Stimulated activated CD4-positive, alpha-beta T cell treated with anti-CD3 and anti-CD28 coated beads, TNF-alpha, amount 100 ng/mL, for 24 hours (primary cell): ENCODE results near the gene PADI1.

ENCODE experiments used
- DNase-seq, 3 experiments: peaks; one replicate each; pipeline ENCODE4 v3.0.0-alpha.2; 2020; ENCODE audit warnings: low read depth in 3 of 3

PADI1 gene

DNA sequence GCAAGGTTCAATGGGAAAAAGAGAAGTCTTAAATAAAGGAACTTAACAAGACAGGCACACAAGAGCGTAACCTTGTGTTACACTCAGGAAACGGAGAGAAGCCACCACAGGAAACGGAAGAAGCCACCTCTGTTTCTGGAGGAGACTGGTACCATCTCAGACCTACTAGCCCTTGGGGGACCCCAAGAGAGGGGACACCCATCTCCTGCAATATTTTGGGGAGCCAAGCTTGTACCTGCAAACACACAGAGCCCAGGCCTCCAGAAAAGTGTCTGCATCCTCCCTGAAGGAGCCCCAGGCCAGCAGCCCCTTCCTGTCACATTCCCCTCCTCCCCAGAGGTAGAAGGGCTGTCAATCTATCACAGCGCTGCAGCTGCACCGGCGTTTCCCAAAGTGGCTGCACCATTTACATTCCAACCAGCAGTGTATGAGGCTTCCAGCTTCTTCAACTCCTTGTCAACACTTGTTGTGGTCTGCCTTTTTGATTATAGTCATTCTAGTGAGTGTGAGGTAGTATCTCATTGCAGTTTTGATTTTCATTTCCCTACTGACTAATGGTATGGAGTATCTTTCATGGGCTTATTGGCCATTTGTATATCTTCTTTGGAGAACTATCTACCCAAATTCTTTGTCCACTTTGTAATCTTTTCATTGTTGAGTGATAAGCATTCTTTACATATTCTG, 23.0 kb upstream of the PADI1 start:
- DNase-seq, result no peak

DNA sequence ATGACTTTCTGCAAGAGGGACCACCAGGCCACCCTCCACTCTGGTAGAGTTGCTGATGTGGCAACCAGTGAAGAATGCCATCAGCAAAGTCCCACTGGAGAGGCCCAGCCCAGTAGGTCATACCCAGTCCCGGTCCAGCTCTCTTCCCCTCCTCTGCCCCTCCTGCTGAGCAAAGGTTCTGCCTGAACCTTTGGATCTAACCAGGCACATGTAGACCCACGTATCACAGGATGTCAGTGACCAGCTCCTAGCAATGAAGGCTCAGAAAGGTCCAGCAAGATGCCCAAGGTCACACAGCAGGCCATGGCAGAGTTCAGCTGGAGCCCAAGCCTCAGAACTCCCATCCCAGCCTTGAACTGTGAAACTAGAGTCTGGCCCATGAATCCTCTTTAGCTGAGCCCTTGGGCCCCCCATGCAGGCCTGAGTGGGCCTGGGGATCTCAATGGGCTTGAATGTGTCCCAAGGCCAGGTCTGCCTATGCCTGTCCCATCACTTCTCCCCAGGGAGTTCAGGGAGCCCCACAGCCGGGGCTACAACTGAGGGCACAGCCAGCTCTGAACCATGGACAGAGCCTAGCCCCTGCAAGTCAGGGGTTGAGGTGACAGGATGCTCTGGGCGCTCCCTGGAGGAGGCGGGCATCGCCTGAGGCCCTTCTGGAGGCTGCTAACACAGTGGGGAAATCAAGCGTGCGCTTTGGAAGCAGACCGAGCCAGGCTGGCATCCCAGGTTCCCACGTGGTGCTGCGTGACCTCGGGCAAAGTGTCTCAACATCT, 21.4 kb upstream of the PADI1 start:
- DNase-seq, result no peak

DNA sequence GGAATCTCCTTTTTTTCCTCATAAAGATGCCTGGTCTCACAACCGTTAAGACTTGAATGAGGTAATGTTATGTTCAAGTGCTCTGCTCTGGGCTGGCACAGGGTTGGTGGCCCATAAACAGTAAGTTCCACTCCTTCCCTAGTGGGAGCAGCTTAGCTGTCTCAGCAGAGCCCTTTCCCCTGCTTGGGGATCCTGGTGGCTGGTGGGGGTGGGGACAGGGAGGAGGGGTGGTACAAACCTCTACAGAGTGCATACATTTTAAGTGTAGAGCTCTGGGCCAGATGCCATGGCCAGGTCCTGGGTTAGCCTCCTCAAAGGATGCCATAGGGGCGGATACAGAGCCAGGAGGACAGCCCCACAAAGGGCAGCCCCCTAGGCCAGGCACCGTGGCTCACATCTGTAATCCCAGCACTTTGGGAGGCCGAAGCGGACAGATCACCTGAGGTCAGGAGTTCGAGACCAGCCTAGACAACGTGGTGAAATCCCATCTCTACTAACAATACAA, 20.7 kb upstream of the PADI1 start:
- no peak for DNase-seq

DNA sequence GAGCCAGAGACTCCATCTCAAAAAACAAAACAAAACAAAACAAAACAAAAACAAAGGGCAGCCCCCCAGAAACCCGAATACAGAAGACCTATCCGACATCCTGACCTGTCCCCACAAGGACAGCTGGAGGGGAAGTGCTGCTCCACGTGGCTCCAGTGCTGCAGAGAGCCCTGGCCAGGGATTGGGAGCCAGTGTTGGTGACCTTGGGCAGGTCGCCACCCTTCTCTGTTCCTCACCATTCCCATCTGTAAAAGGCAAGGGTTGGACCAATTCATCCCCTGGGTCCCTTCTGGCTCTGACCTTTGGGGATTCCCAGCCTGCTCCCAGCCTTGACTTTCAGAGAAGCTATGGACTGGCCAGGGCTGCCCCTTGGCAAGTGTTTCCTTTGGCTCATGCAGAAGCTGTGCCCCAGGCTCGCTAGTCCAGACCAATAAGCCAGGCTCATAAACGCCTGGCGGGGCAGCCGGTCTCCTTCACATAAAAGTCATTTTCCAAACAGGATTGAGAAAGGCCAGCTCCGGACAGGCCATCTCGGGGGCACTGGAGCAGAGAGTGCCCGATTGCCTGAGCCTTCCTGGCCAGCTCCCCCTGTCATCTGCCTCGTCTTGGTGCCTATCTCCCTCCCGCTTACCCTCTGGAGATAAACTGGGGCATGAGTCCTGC, 20.0 kb upstream of the PADI1 start:
- no peak for DNase-seq

DNA sequence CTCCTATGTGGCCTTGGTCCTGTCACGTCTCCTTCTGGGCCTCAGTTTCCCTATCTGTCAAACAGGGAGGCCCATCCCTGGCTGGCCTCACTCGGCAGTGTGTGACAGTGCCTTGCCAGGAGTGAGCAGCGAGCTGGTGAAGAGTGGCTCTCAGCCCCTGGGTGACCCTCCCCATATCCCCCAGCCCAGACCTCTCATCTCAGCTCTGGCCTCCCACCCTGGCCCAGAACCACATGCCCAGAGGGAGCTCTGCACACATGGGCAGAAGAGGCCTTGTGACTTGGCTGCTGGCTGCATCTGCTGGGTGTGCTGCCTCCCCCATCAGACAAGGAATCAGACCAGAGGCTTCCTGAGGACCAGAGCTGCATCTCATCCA, 19.5 kb upstream of the PADI1 start:
- no peak for DNase-seq

DNA sequence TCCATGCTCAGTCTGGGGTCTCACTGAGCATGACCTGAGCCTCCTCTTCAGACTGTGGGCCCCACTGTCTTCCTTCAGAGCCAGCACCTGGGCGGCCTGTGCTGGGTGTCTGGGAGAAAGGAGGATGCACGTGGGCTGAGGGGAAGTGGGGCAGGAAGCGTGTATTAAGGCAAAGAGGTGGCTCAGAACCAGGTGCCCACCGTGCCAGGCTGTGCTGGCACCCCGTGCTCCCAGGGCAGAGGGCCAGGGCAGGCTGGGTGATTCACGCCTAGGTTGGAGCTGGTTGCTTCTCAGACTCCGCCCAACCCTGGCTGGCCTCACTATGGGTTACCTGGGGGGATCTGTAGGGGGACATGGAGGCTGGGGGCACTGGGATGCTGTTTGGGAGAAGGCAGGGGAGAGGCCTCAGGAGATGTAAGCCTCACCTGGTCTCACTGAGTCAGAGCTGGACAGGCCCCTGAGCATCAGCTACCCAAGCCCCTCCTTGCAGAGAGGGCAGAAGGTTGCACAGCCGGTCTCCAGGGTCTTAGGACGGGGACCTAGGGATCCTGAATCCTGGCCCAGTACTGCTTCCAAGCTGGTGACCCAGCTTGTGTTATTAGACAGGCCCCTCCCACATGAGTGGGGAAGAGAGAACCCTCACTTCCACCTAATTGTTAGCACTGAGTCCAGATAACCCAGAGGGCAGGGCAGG, 18.6 kb upstream of the PADI1 start:
- no peak for DNase-seq

DNA sequence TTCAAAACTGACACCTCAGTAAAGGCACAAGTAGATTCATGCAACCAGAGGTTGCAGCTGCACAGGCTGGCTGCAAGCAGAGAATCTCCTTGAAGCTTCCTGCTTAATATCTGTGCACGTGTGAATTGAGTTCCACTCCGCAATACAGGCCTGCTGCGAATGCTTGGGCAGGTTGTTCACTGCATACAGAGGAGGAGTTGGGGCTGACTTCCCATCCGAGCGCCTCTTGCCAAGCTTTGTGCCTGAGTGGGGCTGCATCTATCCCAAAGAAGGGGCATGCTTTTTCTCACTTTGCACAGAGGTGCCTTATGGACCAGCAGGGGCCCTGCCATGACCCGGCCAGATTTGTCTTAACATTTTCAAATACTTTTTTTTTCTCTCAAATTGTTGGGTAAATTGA, 17.9 kb upstream of the PADI1 start:
- no peak for DNase-seq

DNA sequence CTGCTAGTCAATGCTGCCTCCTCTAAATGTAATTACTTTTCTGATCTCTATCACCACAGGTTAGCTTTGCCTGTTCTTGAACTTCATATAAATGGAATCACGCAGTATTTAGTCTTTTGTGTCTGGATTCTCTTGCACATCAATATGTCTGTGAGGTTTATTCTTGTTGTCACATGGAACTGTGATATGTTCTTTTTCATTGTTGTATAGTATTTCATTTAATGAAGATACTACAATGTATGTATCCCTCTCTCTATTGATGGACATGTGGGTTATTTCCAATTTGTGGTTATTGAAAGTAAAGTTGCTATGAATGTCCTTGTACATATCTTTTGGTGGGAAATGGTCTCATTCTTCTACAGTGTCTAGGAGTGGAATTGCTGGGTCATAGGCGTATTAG, 16.7 kb upstream of the PADI1 start:
- DNase-seq, result no peak

DNA sequence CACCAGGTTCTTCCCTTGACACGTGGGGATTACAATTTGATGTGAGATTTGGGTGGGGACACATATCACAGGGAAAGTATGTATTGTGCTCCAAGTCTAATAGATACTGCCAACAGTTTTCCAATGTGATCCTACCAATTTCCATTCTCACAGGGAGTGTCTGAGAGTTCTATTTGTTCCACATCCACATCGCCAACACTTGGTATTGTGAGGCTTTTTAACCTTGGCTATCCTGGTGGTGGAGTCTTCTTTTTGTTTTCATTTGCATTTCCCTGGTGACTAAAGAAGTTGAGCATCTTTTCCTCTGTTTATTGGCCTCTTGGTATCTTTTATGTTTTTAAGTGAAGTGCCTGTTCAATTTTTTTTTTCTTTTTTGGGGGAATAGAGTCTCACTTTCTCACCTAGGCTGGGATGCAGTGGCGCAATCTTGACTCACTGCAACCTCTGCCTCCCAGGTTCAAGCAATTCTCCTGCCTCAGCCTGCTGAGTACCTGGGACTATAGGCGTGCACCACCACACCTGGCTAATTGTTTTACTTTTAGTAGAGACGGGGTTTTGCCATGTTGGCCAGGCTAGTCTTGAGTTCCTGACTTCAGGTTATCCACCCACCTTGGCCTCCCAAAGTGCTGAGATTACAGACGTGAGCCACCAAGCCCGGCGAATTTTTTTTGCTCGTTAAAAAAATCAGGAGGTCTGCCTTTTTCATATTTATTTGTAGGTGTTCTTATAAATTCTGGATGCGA, 15.9 kb upstream of the PADI1 start:
- no peak for DNase-seq

DNA sequence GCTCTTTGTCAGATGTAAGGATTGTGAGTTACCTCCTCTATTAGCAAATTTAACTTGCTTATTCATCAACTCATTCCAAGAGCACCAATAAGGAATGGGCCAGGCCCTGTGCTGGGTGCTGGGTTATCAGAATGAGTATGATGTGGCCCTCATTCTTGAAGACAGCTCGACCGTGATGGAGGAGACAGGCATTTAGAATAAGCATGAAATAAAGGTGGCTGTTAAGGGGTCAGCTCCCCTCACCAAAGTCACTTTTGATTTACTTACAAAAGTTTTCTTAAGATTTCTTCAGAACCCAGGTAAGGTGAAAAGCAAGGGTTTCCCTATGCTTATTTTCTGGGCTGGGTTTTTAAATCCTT, 15.3 kb upstream of the PADI1 start:
- DNase-seq, result no peak

DNA sequence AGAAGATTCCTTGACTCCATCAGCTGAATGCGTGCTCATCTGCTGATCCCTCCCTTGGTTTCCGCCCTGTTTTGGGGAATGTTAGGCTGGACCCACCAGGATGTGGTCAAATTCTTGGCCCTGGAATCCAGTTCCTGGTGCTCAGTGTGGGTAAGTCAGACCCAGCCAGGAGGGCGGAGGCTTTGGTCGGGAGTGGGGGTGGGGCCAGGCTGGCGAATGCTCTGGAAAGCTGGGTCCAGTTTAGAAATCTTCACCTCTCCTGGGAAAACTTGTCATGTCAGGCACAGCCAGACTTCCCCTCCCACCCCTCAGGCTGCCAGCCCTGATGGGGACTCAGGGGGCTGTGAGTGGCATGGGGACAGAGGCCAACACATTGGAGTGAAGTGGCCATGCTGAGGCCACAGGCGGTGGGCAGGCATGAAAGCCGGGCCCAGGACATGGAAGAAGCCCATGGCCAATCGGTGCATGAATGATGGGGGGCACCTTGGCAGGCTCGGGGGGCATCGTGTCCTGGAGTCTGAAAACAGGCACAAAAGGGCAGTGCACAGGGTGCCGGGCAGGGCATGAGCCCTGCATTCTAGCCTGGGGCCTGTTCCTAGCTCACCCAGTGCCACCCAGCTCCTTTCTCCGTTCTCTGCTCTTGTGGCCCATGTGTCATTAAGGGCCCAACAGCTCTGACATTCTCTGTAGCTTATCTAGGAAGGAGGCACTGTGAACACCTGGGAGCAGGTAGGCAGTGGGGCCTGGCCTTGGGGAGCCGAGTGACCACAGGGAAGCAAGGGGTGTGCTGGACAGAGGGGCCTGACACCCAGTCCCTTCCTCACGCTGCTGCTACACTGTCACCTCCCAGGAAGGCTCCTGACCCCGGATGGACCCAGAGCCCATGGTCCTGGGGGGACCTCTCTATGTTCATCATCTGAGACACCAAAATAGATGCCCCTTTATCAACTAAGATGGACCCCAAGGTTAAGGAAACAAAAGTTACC, 14.6 kb upstream of the PADI1 start:
- no peak for DNase-seq

DNA sequence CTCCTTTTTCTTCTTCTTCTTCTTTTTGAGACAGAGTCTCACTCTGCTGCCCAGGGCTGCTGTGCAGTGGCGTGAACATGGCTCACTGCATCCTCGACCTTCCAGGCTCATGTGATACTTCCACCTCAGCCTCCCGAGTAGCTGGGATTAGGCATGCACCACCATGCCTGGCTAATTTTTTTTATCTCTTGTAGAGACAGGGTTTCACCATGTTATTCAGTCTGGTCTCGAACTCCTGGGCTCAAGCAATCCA, 13.0 kb upstream of the PADI1 start:
- no peak for DNase-seq

DNA sequence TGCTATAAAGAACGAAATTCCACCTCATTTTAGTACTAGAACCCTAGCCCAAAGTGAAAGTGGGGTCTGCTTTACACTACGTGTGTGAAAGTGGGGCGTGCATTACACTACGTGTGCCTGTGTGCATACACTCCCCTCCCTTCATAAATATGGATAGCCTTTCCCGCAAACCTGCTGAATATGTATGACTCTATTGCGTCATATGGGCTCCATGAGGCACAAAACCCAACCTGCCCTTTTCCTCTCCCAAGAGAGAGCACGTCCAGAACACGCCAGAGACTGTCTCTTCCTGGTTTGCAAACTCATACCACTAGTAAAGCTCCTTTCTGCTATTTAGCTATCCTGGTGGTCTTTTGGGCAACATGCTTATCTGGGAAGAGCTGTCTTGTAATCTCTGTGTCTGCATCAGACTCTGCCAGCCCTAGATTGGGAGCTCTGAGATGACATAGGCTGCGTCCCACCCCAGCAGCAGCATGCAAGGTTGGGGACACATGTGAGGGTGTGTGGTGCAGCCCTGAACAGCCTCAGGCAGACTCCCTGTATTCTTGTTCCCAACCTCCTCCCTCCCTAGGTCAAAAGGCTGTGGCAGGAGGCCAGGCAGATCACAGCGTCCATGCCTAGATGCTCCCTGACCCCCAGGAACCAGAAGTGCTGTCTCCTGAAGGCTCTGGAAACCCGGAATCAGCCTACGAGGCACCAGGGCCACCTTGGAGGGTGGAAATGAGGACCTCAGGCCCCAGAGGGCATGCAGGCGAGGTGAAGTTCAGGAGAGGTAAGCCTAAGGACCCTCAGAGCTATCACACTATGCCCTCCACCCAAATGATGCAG, 12.3 kb upstream of the PADI1 start:
- DNase-seq, result no peak

DNA sequence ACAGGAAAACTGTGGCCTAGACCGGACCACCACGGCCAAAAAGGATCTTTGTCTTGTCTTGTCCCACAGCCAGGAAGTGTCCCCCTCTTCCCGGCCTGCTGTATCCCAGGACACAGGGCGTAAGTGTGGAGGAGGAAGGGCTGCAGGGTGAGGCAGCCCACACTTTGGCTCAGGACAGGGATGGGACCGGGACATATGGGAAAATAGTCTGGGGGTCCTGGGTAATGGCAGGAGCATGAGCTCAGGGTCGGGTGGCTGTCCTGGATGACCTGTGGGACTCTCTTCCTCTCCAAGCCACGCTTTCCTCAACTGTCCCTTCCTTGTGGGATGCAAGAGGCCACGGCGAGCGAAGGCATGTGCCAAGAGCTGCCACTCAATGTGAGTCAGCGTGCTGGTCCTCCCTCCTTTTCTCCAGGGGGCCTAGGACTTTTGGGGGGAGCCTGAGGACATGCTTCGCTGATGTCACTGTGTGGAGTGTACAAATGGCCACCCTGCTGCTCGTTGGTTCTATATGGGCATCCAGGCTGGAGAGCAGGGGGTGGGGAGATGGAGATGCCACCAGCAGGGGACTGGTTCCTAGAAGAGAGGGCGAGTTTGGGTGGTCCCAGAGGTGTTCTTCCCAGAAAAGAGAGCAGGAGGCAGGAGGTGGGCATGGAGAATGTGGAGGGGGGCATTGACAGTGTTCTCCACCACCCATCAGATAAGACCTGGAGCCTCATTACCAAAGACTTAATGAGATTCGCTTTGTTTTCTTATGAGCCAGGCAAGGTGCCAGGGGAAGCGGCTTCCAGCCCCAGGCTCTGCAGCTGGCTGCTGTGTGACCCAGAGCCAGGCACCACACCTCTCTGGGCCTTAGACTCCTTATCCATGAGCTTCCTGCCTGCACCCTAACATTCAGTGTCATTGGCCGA, 11.5 kb upstream of the PADI1 start:
- DNase-seq, result no peak

DNA sequence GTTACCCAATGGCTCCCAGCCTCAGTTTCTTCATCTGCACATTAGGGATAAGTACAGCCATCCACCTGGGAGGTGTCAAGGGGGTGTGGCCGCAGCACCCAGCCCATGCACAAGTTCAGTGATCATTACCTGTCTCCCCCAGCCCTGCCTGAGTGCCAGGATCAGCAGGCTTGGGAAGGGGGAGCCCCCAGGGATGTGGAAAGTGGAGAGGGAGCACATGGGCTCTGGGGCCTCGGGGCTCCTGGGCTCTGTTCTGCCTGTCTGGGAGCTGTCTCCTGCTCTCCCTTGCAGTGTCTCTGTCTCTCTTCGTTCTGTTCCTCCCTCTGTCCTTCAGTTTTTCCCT, 10.8 kb upstream of the PADI1 start:
- no peak for DNase-seq

DNA sequence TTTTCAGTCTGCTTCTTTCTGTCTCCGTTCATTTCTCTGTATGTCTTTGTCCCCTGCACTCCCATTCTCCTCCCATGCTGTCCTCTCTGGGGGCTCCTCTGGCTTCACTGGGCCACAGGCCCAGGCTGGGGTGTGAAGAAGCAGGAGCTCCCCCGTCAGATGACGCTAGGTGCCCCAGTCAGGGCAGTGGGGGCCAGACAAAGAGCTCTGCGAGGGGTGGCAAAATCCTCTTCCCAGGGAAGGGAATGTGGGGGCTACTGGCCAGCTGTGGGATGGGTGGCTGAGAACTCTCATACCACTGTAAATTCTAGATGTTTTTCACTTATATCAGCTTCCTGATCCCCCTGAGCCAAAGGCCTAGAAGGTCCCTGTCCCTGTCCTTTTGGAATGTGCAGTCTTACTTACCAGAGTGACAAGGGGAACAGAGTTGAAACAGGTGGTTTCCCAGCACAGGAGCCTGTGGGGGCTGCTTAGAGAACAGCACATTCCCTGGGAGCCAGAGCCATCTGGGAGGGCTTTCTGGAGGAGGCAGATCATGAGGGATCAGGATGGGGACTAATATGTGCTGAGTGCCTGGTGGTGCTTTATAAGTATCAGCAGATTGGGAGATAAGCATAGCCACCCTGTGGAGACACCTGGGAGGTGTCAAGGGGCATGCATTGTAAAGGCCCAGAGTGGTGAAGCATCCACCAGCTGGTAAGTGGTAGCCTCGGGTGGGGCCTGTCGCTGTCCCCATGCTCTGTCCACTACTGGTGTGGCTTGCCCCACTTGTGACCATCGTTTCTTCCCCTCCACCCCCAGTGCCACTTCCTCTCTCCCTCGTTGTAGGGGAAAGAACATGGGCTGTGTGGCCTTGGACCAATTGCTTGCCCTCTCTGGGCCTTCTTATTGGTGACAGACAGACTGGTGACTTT, 10.1 kb upstream of the PADI1 start:
- no peak for DNase-seq

DNA sequence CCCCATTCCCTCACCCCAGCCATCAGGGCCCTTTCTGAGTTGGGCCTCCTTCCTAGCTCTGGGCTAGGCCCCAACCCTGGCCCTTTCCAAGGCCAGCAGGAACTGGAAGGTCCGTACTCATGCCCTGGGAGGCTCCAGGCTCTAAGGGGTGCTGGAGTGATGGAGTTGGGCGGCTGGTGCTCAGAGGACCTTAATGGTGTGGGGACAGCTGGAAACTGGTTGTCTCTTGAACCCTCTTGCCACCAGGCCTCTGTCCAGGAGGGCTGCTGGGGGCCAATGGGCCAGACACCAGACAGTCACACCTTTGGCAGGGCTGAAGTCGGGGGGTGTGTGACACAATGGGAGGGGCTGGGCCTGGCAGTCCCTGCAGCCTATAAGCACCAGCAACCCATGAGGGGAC, 9.2 kb upstream of the PADI1 start:
- DNase-seq, result no peak
